Caki2 (cell line): ENCODE results near the gene ZNF175. TPM values are rescaled to one million over a fixed set of nuclear protein-coding genes. Genes with fewer than 3 reads are reported as not detected.
"Not testable (repeated sequence)": the region's sequence is repeated elsewhere in the genome, so short reads cannot be mapped to it uniquely, and the experiment has no call there.

Experiments used
- DNase-seq: peaks from one replicate; pipeline ENCODE4 v3.0.0-alpha.2; 2015; ENCODE audit warnings: low read depth
- in situ Hi-C: cut with HindIII; loops from 2 replicates; pipeline ENCODE4 v1.10.0; 2016; ENCODE audit warnings: low sequenced_read_pairs, low pct_unique_long_range_greater_than_20kb, mixed read lengths
- total RNA-seq: library from RNA; depleted of rRNA; stranded (reverse); fragments of >200 nt; shearing (Covaris generic); gene quantifications from 2 replicates; pipeline ENCODE4 v1.2.3, GENCODE V29; 2014; ENCODE audit warnings: low replicate concordance; rRNA removed

Gene ZNF175
- total RNA-seq, 1 experiment from 2014 or later = 10.8 TPM

GRCh38 chr19:51607920-51608562 lies 37.0 kb downstream of the ZNF175 start:
- DNase-seq = peak; percentile 53
- in situ Hi-C loops = no loop called here

GRCh38 chr19:51610576-51610975 lies 39.5 kb downstream of the ZNF175 start:
- in situ Hi-C loops = no loop called here
- no peak for DNase-seq

- in situ Hi-C loops = no loop called here
- no peak for DNase-seq
Observed at GRCh38 chr19:51614789-51615188, 43.7 kb downstream of the ZNF175 start.

- no peak for DNase-seq
- in situ Hi-C loops = no loop called here
Observed at GRCh38 chr19:51615991-51616390, 44.9 kb downstream of the ZNF175 start.

GRCh38 chr19:51621178-51621577 lies 50.1 kb downstream of the ZNF175 start:
- in situ Hi-C loops = no loop called here

GRCh38 chr19:51626675-51627074 lies 55.6 kb downstream of the ZNF175 start:
- in situ Hi-C loops = no loop called here
- DNase-seq = no peak

More at GRCh38 chr19:51621178-51621577, 50.1 kb downstream of the ZNF175 start:
- DNase-seq = no peak

GRCh38 chr19:51627491-51628138 lies 56.5 kb downstream of the ZNF175 start:
- no peak for DNase-seq
- in situ Hi-C loops = no loop called here

- in situ Hi-C loops = no loop called here
Observed at GRCh38 chr19:51628153-51628939, 57.3 kb downstream of the ZNF175 start.

GRCh38 chr19:51630315-51630714 lies 59.2 kb downstream of the ZNF175 start, which contains the start of gene SIGLEC5:
Gene SIGLEC5, minus strand, starts transcription at chr19:51630401. Its CDS starts 66 bp downstream, at chr19:51630335.
- in situ Hi-C loops, DNase-seq: not testable (repeated sequence)

More at GRCh38 chr19:51628153-51628939, 57.3 kb downstream of the ZNF175 start:
- DNase-seq = no peak

- in situ Hi-C loops = no loop called here
- no peak for DNase-seq
Observed at GRCh38 chr19:51632126-51632525, 61.0 kb downstream of the ZNF175 start.

- in situ Hi-C loops = no loop called here
- peak; percentile 6 for DNase-seq
Observed at GRCh38 chr19:51637362-51637978, 66.4 kb downstream of the ZNF175 start.

- in situ Hi-C loops = no loop called here
- DNase-seq = no peak
Observed at GRCh38 chr19:51639916-51640315, 68.8 kb downstream of the ZNF175 start.

GRCh38 chr19:51640386-51640785 lies 69.3 kb downstream of the ZNF175 start:
- no peak for DNase-seq
- in situ Hi-C loops = no loop called here

- no peak for DNase-seq
- in situ Hi-C loops = no loop called here
Observed at GRCh38 chr19:51641648-51642047, 70.6 kb downstream of the ZNF175 start.

Other genes starting within 250 kb of the ZNF175 start
- 11.0 and 19.2 TPM in 2 replicates for gene VSIG10L, start 229.1 kb upstream of the ZNF175 start, total RNA-seq
- gene ETFB, start 204.9 kb upstream of the ZNF175 start, total RNA-seq = 497 and 551 TPM in 2 replicates
- not detected in 2 replicates for gene CLDND2, start 202.3 kb upstream of the ZNF175 start, total RNA-seq
- gene NKG7, start 198.6 kb upstream of the ZNF175 start, total RNA-seq = not detected in 2 replicates
- not detected in 2 replicates for gene LIM2, start 183.3 kb upstream of the ZNF175 start, total RNA-seq
- not detected in 2 replicates for gene C19orf84, start 180.7 kb upstream of the ZNF175 start, total RNA-seq
- gene SIGLEC10, start 153.6 kb upstream of the ZNF175 start, total RNA-seq = not detected in 2 replicates
- gene SIGLEC8, start 112.8 kb upstream of the ZNF175 start, total RNA-seq = not detected in 2 replicates
- not detected in 2 replicates for gene CEACAM18, start 92.7 kb upstream of the ZNF175 start, total RNA-seq
- gene SIGLEC12, start 69.5 kb upstream of the ZNF175 start, total RNA-seq = not detected in 2 replicates
- not detected in 2 replicates for gene SIGLEC6, start 39.6 kb upstream of the ZNF175 start, total RNA-seq
- gene SIGLEC5, start 59.1 kb downstream of the ZNF175 start, total RNA-seq = not detected in 2 replicates
- gene SIGLEC14, start 75.5 kb downstream of the ZNF175 start, total RNA-seq = not detected in 2 replicates
- gene SPACA6, start 122.0 kb downstream of the ZNF175 start, total RNA-seq = 2.1 and 4.9 TPM in 2 replicates
- gene HAS1, start 152.7 kb downstream of the ZNF175 start, total RNA-seq = not detected in 2 replicates
- not detected in 2 replicates for gene FPR1, start 180.6 kb downstream of the ZNF175 start, total RNA-seq
- gene FPR2, start 189.9 kb downstream of the ZNF175 start, total RNA-seq = 1.1 TPM in 1 of 2 replicates, not detected in the other
- gene FPR3, start 223.9 kb downstream of the ZNF175 start, total RNA-seq = not detected in 2 replicates